Measurements from ENCODE around the gene PTPRD. TPM values are rescaled to one million over a fixed set of nuclear protein-coding genes. Genes with fewer than 3 reads are reported as not detected.

Gene PTPRD
- total and polyA plus RNA-seq, 9 of the 15 experiments (the other 6 are each of a cell fraction or from before 2014, with no cell fraction given): 0.11 TPM; not detected in 8

DNA sequence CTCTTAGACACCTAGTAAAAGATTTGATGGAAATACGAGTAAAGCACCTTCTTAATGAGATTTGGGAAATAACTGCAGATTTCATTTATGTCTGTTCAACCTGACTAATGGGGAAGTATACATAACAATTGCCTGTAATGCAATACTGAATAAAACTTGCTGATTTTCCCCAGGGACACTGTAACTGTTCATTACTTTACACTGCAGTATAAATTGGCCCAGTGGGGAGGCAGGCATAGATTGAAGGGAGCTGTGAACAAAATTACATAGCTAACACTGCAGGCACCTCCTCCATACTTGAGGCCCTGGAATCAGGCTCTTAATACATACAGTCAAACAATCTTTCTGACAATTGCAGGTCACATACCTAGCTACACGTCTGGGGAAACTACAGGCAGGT, 216.2 kb downstream of the PTPRD start:
- Histone ChIP-seq H3K9me3 (replicated peaks; ENCODE audit: control insufficient read depth, insufficient read depth, low read depth, low read length) (no peaks in the 10 kb centered on the region), H3K9me1 (ENCODE audit: control insufficient read depth, insufficient read depth, low read length) (no peaks in the 10 kb centered on the region), H3K27ac (ENCODE audit: extremely low read depth, low read depth, low read length) (no peak overlapping the region), H3K27me3 (ENCODE audit: control insufficient read depth in 2 of 2, insufficient read depth in 2 of 2, low read length in 2 of 2) (no peaks in the 10 kb centered on the region), H4K20me1 (replicated peaks; ENCODE audit: control insufficient read depth, insufficient read depth, low read length) (no peaks in the 10 kb centered on the region), H3K4me1 (replicated peaks in 1 of 2; ENCODE audit: control insufficient read depth in 2 of 2, insufficient read depth in 2 of 2, low read length in 2 of 2) (no peaks in the 10 kb centered on the region), H3K79me2 (ENCODE audit: control insufficient read depth, insufficient read depth, low read length) (no peaks in the 10 kb centered on the region), H3K36me3 (ENCODE audit: control insufficient read depth, insufficient read depth, low read length) (no peaks in the 10 kb centered on the region), H2AFZ (ENCODE audit: low read depth, low read length) (no peak overlapping the region), H3K4me2 (ENCODE audit: insufficient read depth, low read length) (no peak overlapping the region), H3K4me3 (no peak overlapping the region), H3K9ac (ENCODE audit: insufficient read depth in 1 of 2, low read depth in 2 of 2, low read length in 2 of 2) (no peak overlapping the region)
- ChIA-PET CTCF (ENCODE audit: low intra/inter-chr PET ratio) (no interaction called here), POLR2A (no interaction called here)
- intact Hi-C loops (cut with micrococcal nuclease): no loop called here
- ATAC-seq: no peak
- in situ Hi-C loops (cut with MboI): no loop called here
- DNase-seq (ENCODE audit: extremely low read depth in 1 of 4, low spot score in 3 of 4): no peak
- no TSS peak for BruUV-seq (replicated peaks)
- TF ChIP-seq SIN3A (IDR thresholded peaks at IDR 0.05; ENCODE audit: borderline replicate concordance in 2 of 2, control insufficient read depth in 1 of 2, low read depth in 2 of 2, low read length in 2 of 2): no peak
- TF ChIP-seq JUN (IDR thresholded peaks at IDR 0.05; ENCODE audit: borderline replicate concordance, low read depth, low read length): no peak
- TF ChIP-seq JUN (CRISPR knock-in tag; IDR thresholded peaks at IDR 0.05; ENCODE audit: borderline replicate concordance): no peak
- no peak for FAIRE-seq
- 0% methylated on average over 2 of the region's 2 CpGs for WGBS (ENCODE audit: insufficient coverage, low coverage, missing lambda C conversion rate)

DNA sequence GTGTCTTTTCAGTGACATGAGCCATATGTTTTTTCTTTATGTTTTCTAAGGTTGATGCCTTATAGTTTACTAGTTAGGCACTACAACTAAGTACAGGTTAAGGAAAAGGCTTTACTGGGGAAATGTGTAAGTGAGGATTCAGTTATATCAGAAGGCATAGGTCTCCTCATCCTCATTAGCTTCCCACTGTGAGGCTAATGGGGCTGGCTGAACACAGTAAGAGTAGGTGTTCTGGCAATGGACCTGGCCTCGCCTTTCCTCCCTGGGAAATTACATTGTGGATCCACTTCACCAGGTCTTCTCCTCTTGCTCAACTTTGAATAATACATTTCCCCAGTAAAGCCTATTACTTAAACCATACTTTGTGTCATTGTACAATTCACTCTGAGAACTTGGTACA, 225.5 kb downstream of the PTPRD start:
- no peaks in the 10 kb centered on the region for H4K20me1 ChIP-seq (replicated peaks; ENCODE audit: control insufficient read depth, insufficient read depth, low read length)
- H3K27ac ChIP-seq (ENCODE audit: extremely low read depth, low read depth, low read length): no peak overlapping the region
- no peak overlapping the region for H3K4me2 ChIP-seq (ENCODE audit: insufficient read depth, low read length)
- TF ChIP-seq ZNF3 (CRISPR knock-in tag; IDR thresholded peaks at IDR 0.05) (no peak), TCFL5 (CRISPR knock-in tag; conservative IDR thresholded peaks at IDR 0.05) (no peak), ZNF764 (CRISPR knock-in tag; IDR thresholded peaks at IDR 0.05; ENCODE audit: low read depth) (no peak), BMI1 (IDR thresholded peaks at IDR 0.05; ENCODE audit: low read length) (no peak)
- H3K4me3 ChIP-seq: no peak overlapping the region
- in situ Hi-C loops (cut with MboI): no loop called here
- ATAC-seq: no peak
- ChIA-PET CTCF (ENCODE audit: low intra/inter-chr PET ratio) (no interaction called here), POLR2A (no interaction called here)
- DNase-seq (ENCODE audit: extremely low read depth in 1 of 4, low spot score in 3 of 4): no peak
- no peaks in the 10 kb centered on the region for H3K27me3 ChIP-seq (ENCODE audit: control insufficient read depth in 2 of 2, insufficient read depth in 2 of 2, low read length in 2 of 2)
- 0% methylated on average over 1 of the region's 1 CpG for WGBS (ENCODE audit: insufficient coverage, low coverage, missing lambda C conversion rate)
- no peak for FAIRE-seq
- no TSS peak for BruUV-seq (replicated peaks)
- no peaks in the 10 kb centered on the region for H3K79me2 ChIP-seq (ENCODE audit: control insufficient read depth, insufficient read depth, low read length)
- no peaks in the 10 kb centered on the region for H3K9me1 ChIP-seq (ENCODE audit: control insufficient read depth, insufficient read depth, low read length)
- intact Hi-C loops (cut with micrococcal nuclease): no loop called here
- no peak overlapping the region for H3K9ac ChIP-seq (ENCODE audit: insufficient read depth in 1 of 2, low read depth in 2 of 2, low read length in 2 of 2)
- no peaks in the 10 kb centered on the region for H3K36me3 ChIP-seq (ENCODE audit: control insufficient read depth, insufficient read depth, low read length)
- no peak overlapping the region for H2AFZ ChIP-seq (ENCODE audit: low read depth, low read length)
- no peaks in the 10 kb centered on the region for H3K4me1 ChIP-seq (replicated peaks in 1 of 2; ENCODE audit: control insufficient read depth in 2 of 2, insufficient read depth in 2 of 2, low read length in 2 of 2)
- no peaks in the 10 kb centered on the region for H3K9me3 ChIP-seq (replicated peaks; ENCODE audit: control insufficient read depth, insufficient read depth, low read depth, low read length)
